CD14-positive monocyte (primary cell): ENCODE results near the gene PLA2G6. TPM values are rescaled to one million over a fixed set of nuclear protein-coding genes. Genes with fewer than 3 reads are reported as not detected.

Experiments
- DNase-seq, 3 donors: peaks; one replicate each; pipeline ENCODE4 v3.0.0-alpha.2; 2011 to 2022
- H2AFZ ChIP-seq: 2 replicates; pipeline ENCODE4 v1.6.0; 2012; ENCODE audit warnings: mild to moderate bottlenecking, low read depth, low read length, inconsistent platforms; ENCODE audit not compliant: insufficient read depth, poor library complexity, severe bottlenecking
- H3K27ac ChIP-seq, 2 donors: 1 replicate in 1 of 2; 2 replicates in 1 of 2; pipeline ENCODE4 v1.5.1; 2012 to 2013; ENCODE audit warnings: low read length in 2 of 2, control low read depth in 1 of 2, inconsistent platforms in 1 of 2, low read depth in 1 of 2, mild to moderate bottlenecking in 1 of 2
- H3K27me3 ChIP-seq, 2 donors: one replicate each; pipeline versions ENCODE4 v1.6.0 to v1.6.1; 2011 to 2013; ENCODE audit warnings: low read length in 2 of 2; ENCODE audit not compliant: control insufficient read depth in 2 of 2, insufficient read depth in 2 of 2
- H3K36me3 ChIP-seq, 2 donors: replicated peaks in 1 of 2; 1 replicate in 1 of 2; 2 replicates in 1 of 2; pipeline versions ENCODE4 v1.5.1 to v1.6.1; 2012 to 2013; ENCODE audit warnings: low read length in 2 of 2, control low read depth in 1 of 2, inconsistent platforms in 1 of 2, mild to moderate bottlenecking in 1 of 2; ENCODE audit not compliant: insufficient read depth in 2 of 2, control insufficient read depth in 1 of 2
- H3K4me1 ChIP-seq, 2 donors: 1 replicate in 1 of 2; 2 replicates in 1 of 2; pipeline versions ENCODE4 v1.5.1 to v1.6.1; 2012 to 2013; ENCODE audit warnings: low read length in 2 of 2, control low read depth in 1 of 2, inconsistent platforms in 1 of 2, mild to moderate bottlenecking in 1 of 2, moderate library complexity in 1 of 2; ENCODE audit not compliant: insufficient read depth in 2 of 2, control insufficient read depth in 1 of 2
- H3K4me2 ChIP-seq: replicated peaks from 2 replicates; pipeline ENCODE3; 2012; ENCODE audit warnings: low read length, moderate library complexity, mild to moderate bottlenecking; ENCODE audit not compliant: poor library complexity, severe bottlenecking; ENCODE audit errors: extremely low read depth
- H3K4me3 ChIP-seq, 3 experiments: fragments of 200-600 bp in 1 of 3; sonication (generic) in 1 of 3; replicated peaks in 1 of 3; 1 replicate in 2 of 3; 2 replicates in 1 of 3; pipeline ENCODE4 v1.5.1; 2011 to 2013; ENCODE audit warnings: low read length in 3 of 3, mild to moderate bottlenecking in 3 of 3, control low read depth in 2 of 3, low read depth in 2 of 3, inconsistent platforms in 1 of 3, moderate library complexity in 1 of 3
- H3K79me2 ChIP-seq: 2 replicates; pipeline ENCODE4 v1.6.0; 2012; ENCODE audit warnings: mild to moderate bottlenecking, control low read depth, inconsistent platforms, low read length, moderate library complexity; ENCODE audit not compliant: insufficient read depth
- H3K9ac ChIP-seq: 2 replicates; pipeline ENCODE4 v1.6.0; 2017; ENCODE audit warnings: low read length, mild to moderate bottlenecking; ENCODE audit not compliant: insufficient read depth, poor library complexity, severe bottlenecking
- H3K9me3 ChIP-seq, 2 donors: replicated peaks in 1 of 2; 1 replicate in 1 of 2; 2 replicates in 1 of 2; pipeline versions ENCODE4 v1.5.1 to v1.6.1; 2012 to 2013; ENCODE audit warnings: low read length in 2 of 2, control low read depth in 1 of 2; ENCODE audit not compliant: control insufficient read depth in 1 of 2, insufficient read depth in 1 of 2
- H4K20me1 ChIP-seq: 2 replicates; pipeline ENCODE4 v1.6.0; 2012; ENCODE audit warnings: mild to moderate bottlenecking, low read length, control low read depth, moderate library complexity; ENCODE audit not compliant: insufficient read depth
- H3K27ac Mint-ChIP-seq, 7 donors: one replicate each; pipeline ENCODE4 v1.8.0; 2020; ENCODE audit warnings: mild to moderate bottlenecking in 7 of 7, mixed read lengths in 7 of 7, moderate library complexity in 6 of 7, inconsistent platforms in 2 of 7
- H3K27me3 Mint-ChIP-seq, 3 donors: one replicate each; pipeline ENCODE4 v1.8.0; 2021 to 2022; ENCODE audit warnings: low read depth in 3 of 3, mild to moderate bottlenecking in 3 of 3, mixed read lengths in 3 of 3, moderate library complexity in 3 of 3, inconsistent platforms in 1 of 3
- H3K36me3 Mint-ChIP-seq, 2 donors: one replicate each; pipeline ENCODE4 v1.8.0; 2020; ENCODE audit warnings: mixed read lengths in 2 of 2, inconsistent platforms in 1 of 2, mild to moderate bottlenecking in 1 of 2
- H3K4me1 Mint-ChIP-seq: one replicate; pipeline ENCODE4 v1.8.0; 2020; ENCODE audit warnings: mild to moderate bottlenecking, mixed read lengths
- H3K4me3 Mint-ChIP-seq, 2 donors: one replicate each; pipeline ENCODE4 v1.8.0; 2020; ENCODE audit warnings: mild to moderate bottlenecking in 2 of 2, mixed read lengths in 2 of 2, moderate library complexity in 1 of 2
- H3K9me3 Mint-ChIP-seq, 7 donors: one replicate each; pipeline ENCODE4 v1.8.0; 2020 to 2022; ENCODE audit warnings: mixed read lengths in 7 of 7, mild to moderate bottlenecking in 6 of 7, moderate library complexity in 6 of 7, inconsistent platforms in 2 of 7
- CTCF ChIP-seq: fragments of 200-600 bp; IDR thresholded peaks from one replicate; pipeline ENCODE4 v1.8.0; 2022; ENCODE audit warnings: antibody characterized with exemption, mild to moderate bottlenecking
- WGBS: methylation state at CpG from one replicate; pipeline ENCODE4 v1.1.5; 2013; ENCODE audit warnings: missing lambda C conversion rate; ENCODE audit not compliant: insufficient coverage; 5-methylcytosine and 5-hydroxymethylcytosine counted together
- intact Hi-C, 2 donors: fragments of 100-400 bp; cut with micrococcal nuclease; formaldehyde crosslinking; loops; one replicate each; pipeline versions ENCODE4 v1.15.0 to v1.15.1; 2023
- polyA plus RNA-seq, 3 donors: library from polyadenylated mRNA; depleted of rRNA in 1 of 3; unstranded in 2 of 3; stranded (reverse) in 1 of 3; fragments of 300-500 nt in 2 of 3; fragments of >200 nt in 1 of 3; fragmentation: Illumina TruSeq in 2 of 3; gene quantifications; 1 replicate in 2 of 3; 2 replicates in 1 of 3; pipeline ENCODE4 v1.2.3, GENCODE V29; 2012 to 2021

PLA2G6 gene
- polyA plus RNA-seq, 3 donors: 0.43 to 8.3 (median 0.62) TPM

GRCh38 chr22:38213990-38214301 is 32.3 kb upstream of the PLA2G6 start:
- Histone ChIP-seq H3K36me3 (no peaks in the 10 kb centered on the region), H3K9me3 (no peaks in the 10 kb centered on the region), H3K27me3 (peaks cover 0 to 3% of the 10 kb centered on the region in 2 donors), H3K4me3 (peak overlapping the region in 2 of 3 experiments; percentile 16 to 44), H3K9ac (peak overlapping the region; percentile 6), H3K79me2 (no peaks in the 10 kb centered on the region), H3K27ac (peak overlapping the region; percentile 48 to 68), H3K4me1 (peaks cover 26 to 41% of the 10 kb centered on the region in 2 donors), H2AFZ (no peak overlapping the region), H3K4me2 (peak overlapping the region; percentile 50), H4K20me1 (peaks cover 22% of the 10 kb centered on the region)
- peaks cover 3 to 15% (median 11%) of the 10 kb centered on the region in 3 donors for H3K27me3 Mint-ChIP-seq
- 55% methylated on average over 5 of the region's 8 CpGs for WGBS
- H3K9me3 Mint-ChIP-seq: peaks cover 0 to 5% (median 3%) of the 10 kb centered on the region in 7 donors
- H3K4me1 Mint-ChIP-seq: peaks cover 29% of the 10 kb centered on the region
- TF ChIP-seq CTCF: no peak
- peak overlapping the region; percentile 53 to 60 for H3K4me3 Mint-ChIP-seq
- peaks cover 6 to 7% of the 10 kb centered on the region in 2 donors for H3K36me3 Mint-ChIP-seq
- peak overlapping the region; percentile 70 to 91 (median 83) for H3K27ac Mint-ChIP-seq
- intact Hi-C loops: loop anchor here in 1 of 2 donors (1.0 kb wide), 1 partner anchor 10 kb away; no protein-coding TSS in a partner anchor
- peak; percentile 21 to 84 (median 51) for DNase-seq

DNA sequence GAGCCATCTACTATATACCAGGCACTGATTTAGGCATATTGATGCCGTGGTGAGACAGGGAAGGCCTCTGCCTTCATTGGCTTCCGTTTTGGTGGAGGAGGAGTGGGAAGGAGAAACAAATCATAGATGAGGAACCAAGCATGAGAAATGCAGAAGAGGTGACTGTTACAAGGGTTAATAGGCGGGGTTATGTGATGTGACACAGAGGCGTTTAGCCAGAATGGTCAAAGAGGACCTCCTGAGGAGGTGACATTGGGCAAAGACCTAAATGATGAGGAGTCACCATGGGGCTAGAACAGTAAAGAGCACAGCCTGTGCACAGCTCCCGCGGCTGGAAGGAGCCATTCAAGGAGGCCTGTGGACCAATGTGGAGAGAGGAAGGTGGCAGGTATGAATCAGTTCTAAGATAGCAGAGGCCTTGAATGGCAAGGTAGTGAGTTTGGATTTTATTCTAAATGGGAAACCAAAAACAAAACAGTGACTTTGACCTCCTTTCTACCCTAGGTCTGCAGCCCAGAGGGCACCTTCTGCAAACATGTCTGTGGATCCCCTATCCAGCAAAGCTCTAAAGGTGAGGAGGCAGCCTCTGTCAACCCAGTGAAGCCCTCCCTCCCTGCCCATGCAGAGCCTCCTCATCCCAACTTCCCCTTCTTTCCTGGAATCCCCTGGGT is 31.8 kb upstream of the PLA2G6 start:
- Histone ChIP-seq H2AFZ (no peak overlapping the region), H3K9me3 (no peaks in the 10 kb centered on the region), H3K79me2 (no peaks in the 10 kb centered on the region), H3K4me3 (peak overlapping the region in 1 of 3 experiments; percentile 44), H3K27ac (peak overlapping the region; percentile 48 to 68), H3K4me1 (peaks cover 21 to 39% of the 10 kb centered on the region in 2 donors), H3K9ac (no peak overlapping the region), H3K27me3 (peaks cover 0 to 3% of the 10 kb centered on the region in 2 donors), H3K4me2 (peak overlapping the region; percentile 50), H3K36me3 (no peaks in the 10 kb centered on the region), H4K20me1 (peaks cover 27% of the 10 kb centered on the region)
- Mint-ChIP-seq H3K27me3 (peaks cover 3 to 15% (median 13%) of the 10 kb centered on the region in 3 donors), H3K27ac (peak overlapping the region; percentile 84 to 95 (median 88)), H3K9me3 (peaks cover 0 to 5% (median 3%) of the 10 kb centered on the region in 7 donors), H3K36me3 (peaks cover 6 to 7% of the 10 kb centered on the region in 2 donors), H3K4me3 (peak overlapping the region; percentile 24 to 79), H3K4me1 (peaks cover 32% of the 10 kb centered on the region)
- intact Hi-C loops: loop anchor here in 1 of 2 donors (1.0 kb wide), 1 partner anchor 9 kb away; no protein-coding TSS in a partner anchor
- TF ChIP-seq CTCF: no peak
- WGBS: 45% methylated on average over 5 of the region's 6 CpGs
- DNase-seq: peak; percentile 86 to 87 (median 87)
